ENCODE data around the gene MAPKAP1. TPM values are rescaled to one million over a fixed set of nuclear protein-coding genes. Genes with fewer than 3 reads are reported as not detected.

The MAPKAP1 gene
- polyA plus RNA-seq, 1 donor (not counting 4 experiments of a cell fraction or from before 2014, with no cell fraction given) = 129 TPM

GRCh38 chr9:125655691-125656410, 51.2 kb downstream of the MAPKAP1 start:
- Histone ChIP-seq H2AFZ (ENCODE audit: control insufficient read depth, low read length) (no peak overlapping the region), H3K9ac (ENCODE audit: control insufficient read depth, extremely low read depth, insufficient read depth, low read length) (no peak overlapping the region), H4K20me1 (ENCODE audit: control insufficient read depth, extremely low read depth, insufficient read depth, low read length) (no peaks in the 10 kb centered on the region), H3K27ac (ENCODE audit: control insufficient read depth, insufficient read depth, low read length) (no peak overlapping the region), H3K79me2 (ENCODE audit: control insufficient read depth, insufficient read depth, low read length) (peaks cover 40% of the 10 kb centered on the region), H3K36me3 (ENCODE audit: control insufficient read depth in 2 of 2, extremely low read depth in 1 of 2, insufficient read depth in 2 of 2, low read length in 2 of 2) (peaks cover 0 to 3% of the 10 kb centered on the region in 2 experiments), H3K9me3 (ENCODE audit: control insufficient read depth, low read depth, low read length) (no peaks in the 10 kb centered on the region), H3K27me3 (ENCODE audit: control insufficient read depth, extremely low read depth, insufficient read depth, low read length) (no peaks in the 10 kb centered on the region), H3K4me3 (ENCODE audit: control insufficient read depth in 2 of 3, extremely low read depth in 1 of 3, insufficient read depth in 2 of 3, low read depth in 1 of 3, low read length in 3 of 3) (no peak overlapping the region), H3K4me2 (ENCODE audit: control insufficient read depth, extremely low read depth, insufficient read depth, low read depth, low read length) (no peak overlapping the region), H3K9me1 (ENCODE audit: control insufficient read depth, extremely low read depth, insufficient read depth, low read length) (no peaks in the 10 kb centered on the region), H3K4me1 (ENCODE audit: control insufficient read depth, extremely low read depth, insufficient read depth, low read length) (peaks cover 15% of the 10 kb centered on the region)
- FAIRE-seq (no peak), DNase-seq (ENCODE audit: low read depth, low spot score) (no peak)
- no peak for TF ChIP-seq EZH2 (IDR thresholded peaks at IDR 0.05; ENCODE audit: low read length)
- no peak for TF ChIP-seq CTCF (optimal IDR thresholded peaks at IDR 0.05 in 1 of 3, IDR thresholded peaks at IDR 0.05 in 1 of 3, conservative IDR thresholded peaks at IDR 0.05 in 1 of 3; ENCODE audit: extremely low read depth in 1 of 3, insufficient read depth in 2 of 3, low read length in 3 of 3)
- dilution Hi-C loops (cut with MboI; ENCODE audit: extremely low pct_ligation_motif_present, low sequenced_read_pairs) = no loop called here

- dilution Hi-C loops (cut with MboI; ENCODE audit: extremely low pct_ligation_motif_present, low sequenced_read_pairs) = no loop called here
- no peaks in the 10 kb centered on the region for H3K9me1 ChIP-seq (ENCODE audit: control insufficient read depth, extremely low read depth, insufficient read depth, low read length)
- DNase-seq (ENCODE audit: low read depth, low spot score) (no peak), FAIRE-seq (no peak)
- no peaks in the 10 kb centered on the region for H4K20me1 ChIP-seq (ENCODE audit: control insufficient read depth, extremely low read depth, insufficient read depth, low read length)
- H3K36me3 ChIP-seq (ENCODE audit: control insufficient read depth in 2 of 2, extremely low read depth in 1 of 2, insufficient read depth in 2 of 2, low read length in 2 of 2) = peaks cover 0 to 3% of the 10 kb centered on the region in 2 experiments
- no peak overlapping the region for H2AFZ ChIP-seq (ENCODE audit: control insufficient read depth, low read length)
- H3K9me3 ChIP-seq (ENCODE audit: control insufficient read depth, low read depth, low read length) = no peaks in the 10 kb centered on the region
- no peak overlapping the region for H3K4me3 ChIP-seq (ENCODE audit: control insufficient read depth in 2 of 3, extremely low read depth in 1 of 3, insufficient read depth in 2 of 3, low read depth in 1 of 3, low read length in 3 of 3)
- no peak overlapping the region for H3K9ac ChIP-seq (ENCODE audit: control insufficient read depth, extremely low read depth, insufficient read depth, low read length)
- peaks cover 37% of the 10 kb centered on the region for H3K79me2 ChIP-seq (ENCODE audit: control insufficient read depth, insufficient read depth, low read length)
- no peaks in the 10 kb centered on the region for H3K27me3 ChIP-seq (ENCODE audit: control insufficient read depth, extremely low read depth, insufficient read depth, low read length)
- no peak overlapping the region for H3K27ac ChIP-seq (ENCODE audit: control insufficient read depth, insufficient read depth, low read length)
- no peak overlapping the region for H3K4me2 ChIP-seq (ENCODE audit: control insufficient read depth, extremely low read depth, insufficient read depth, low read depth, low read length)
- TF ChIP-seq EZH2 (IDR thresholded peaks at IDR 0.05; ENCODE audit: low read length) (no peak), CTCF (optimal IDR thresholded peaks at IDR 0.05 in 1 of 3, IDR thresholded peaks at IDR 0.05 in 1 of 3, conservative IDR thresholded peaks at IDR 0.05 in 1 of 3; ENCODE audit: extremely low read depth in 1 of 3, insufficient read depth in 2 of 3, low read length in 3 of 3) (no peak)
- peaks cover 18% of the 10 kb centered on the region for H3K4me1 ChIP-seq (ENCODE audit: control insufficient read depth, extremely low read depth, insufficient read depth, low read length)
These were observed 51.9 kb downstream of the MAPKAP1 start for GRCh38 chr9:125655066-125655633.

Measured in keratinocyte (primary cell).